Activated CD4-positive, alpha-beta T cell treated with anti-CD3 and anti-CD28 coated beads for 36 hours (primary cell): ENCODE measurements around the gene KRTAP4-8. TPM values are rescaled to one million over a fixed set of nuclear protein-coding genes. Genes with fewer than 3 reads are reported as not detected.
"Not testable (repeated sequence)": the region's sequence is repeated elsewhere in the genome, so short reads cannot be mapped to it uniquely, and the experiment has no call there.

Experiments
- ATAC-seq: fragments of 200-7000 bp; cut with Tn5 transposase; one replicate; pipeline ENCODE4 v1.10.0; 2021; ENCODE audit warnings: mild to moderate bottlenecking, moderate library complexity
- CTCF ChIA-PET: fragments of 350-600 bp; sonication (Branson Sonifier 250); formaldehyde crosslinking; loops from one replicate; lab custom pipeline; 2021; ENCODE audit warnings: antibody characterized with exemption; lab: Charles Lee
- POLR2A ChIA-PET: fragments of 350-600 bp; sonication (Branson Sonifier 250); formaldehyde crosslinking; loops from one replicate; lab custom pipeline; 2021; ENCODE audit warnings: antibody characterized with exemption, inconsistent platforms; lab: Charles Lee
- DNase-seq: peaks from one replicate; pipeline ENCODE4 v3.0.0-alpha.2; 2020
- H3K27ac Mint-ChIP-seq: one replicate; pipeline ENCODE4 v1.8.0; 2021; ENCODE audit warnings: mixed read lengths
- H3K27me3 Mint-ChIP-seq: one replicate; pipeline ENCODE4 v1.8.0; 2021; ENCODE audit warnings: mixed read lengths
- H3K36me3 Mint-ChIP-seq: one replicate; pipeline ENCODE4 v1.8.0; 2021; ENCODE audit warnings: low read depth, mixed read lengths
- H3K4me1 Mint-ChIP-seq: one replicate; pipeline ENCODE4 v1.8.0; 2021; ENCODE audit warnings: mixed read lengths
- H3K4me3 Mint-ChIP-seq: one replicate; pipeline ENCODE4 v1.8.0; 2021; ENCODE audit warnings: mild to moderate bottlenecking, moderate library complexity, mixed read lengths
- H3K9me3 Mint-ChIP-seq: one replicate; pipeline ENCODE4 v1.8.0; 2021; ENCODE audit warnings: low read depth, mixed read lengths
- intact Hi-C, 2 experiments: fragments of 100-400 bp; cut with DNase I in 1 of 2; cut with micrococcal nuclease in 1 of 2; formaldehyde crosslinking; loops; one replicate each; pipeline versions ENCODE4 v1.14.2 to v1.15.1; 2022 to 2024; cut with DNase I, micrococcal nuclease
- total RNA-seq, 2 experiments: library from RNA; stranded (reverse); gene quantifications; one replicate each; pipeline ENCODE4 v1.2.3, GENCODE V29; 2021

Gene KRTAP4-8
- total RNA-seq, 2 experiments from 2014 or later = not detected

DNA sequence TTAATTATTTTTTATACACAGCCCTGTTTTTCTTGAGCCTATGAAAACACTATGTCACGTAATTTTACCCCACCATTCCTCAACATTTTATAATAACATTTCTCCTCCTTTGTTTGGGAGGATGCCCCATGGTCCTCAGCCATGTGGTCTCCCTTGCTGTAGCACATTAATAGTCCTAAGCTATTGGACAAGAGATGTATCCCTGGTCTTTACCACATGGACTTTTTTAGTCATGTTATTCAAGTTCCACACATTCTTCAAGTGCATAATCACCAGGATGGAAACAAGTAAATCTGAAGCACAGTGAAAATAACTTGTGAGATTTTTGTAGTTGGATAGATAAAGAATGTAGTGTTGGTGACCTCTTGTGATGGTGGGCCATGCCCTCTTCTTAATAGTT is 36.0 kb downstream of the KRTAP4-8 start:
- DNase-seq = no peak
- H3K27ac Mint-ChIP-seq = no peak overlapping the region
- H3K4me3 Mint-ChIP-seq = no peak overlapping the region
- intact Hi-C loops = no loop called here
- H3K36me3 Mint-ChIP-seq = no peaks in the 10 kb centered on the region
- ATAC-seq = no peak
- ChIA-PET CTCF (no interaction called here), POLR2A (no interaction called here)
- H3K27me3 Mint-ChIP-seq = peaks cover 23% of the 10 kb centered on the region
- H3K9me3 Mint-ChIP-seq = peaks cover 4% of the 10 kb centered on the region
- H3K4me1 Mint-ChIP-seq = no peaks in the 10 kb centered on the region

GRCh38 chr17:41060052-41060604 is 37.8 kb downstream of the KRTAP4-8 start, which contains the start of gene KRTAP2-3:
KRTAP2-3 (minus strand) TSS chr17:41060114; CDS start chr17:41060050, 64 bp downstream.
- ChIA-PET CTCF (no interaction called here), POLR2A (no interaction called here)
- DNase-seq (no peak), ATAC-seq (no peak)
- Mint-ChIP-seq H3K27me3 (peaks cover 26% of the 10 kb centered on the region), H3K27ac (no peak within 1 kb of the TSS), H3K4me1 (no peaks in the 10 kb centered on the region), H3K9me3 (peaks cover 4% of the 10 kb centered on the region), H3K4me3 (no peak within 1 kb of the TSS), H3K36me3 (no peaks in the 10 kb centered on the region)
- intact Hi-C loops = no loop called here

DNA sequence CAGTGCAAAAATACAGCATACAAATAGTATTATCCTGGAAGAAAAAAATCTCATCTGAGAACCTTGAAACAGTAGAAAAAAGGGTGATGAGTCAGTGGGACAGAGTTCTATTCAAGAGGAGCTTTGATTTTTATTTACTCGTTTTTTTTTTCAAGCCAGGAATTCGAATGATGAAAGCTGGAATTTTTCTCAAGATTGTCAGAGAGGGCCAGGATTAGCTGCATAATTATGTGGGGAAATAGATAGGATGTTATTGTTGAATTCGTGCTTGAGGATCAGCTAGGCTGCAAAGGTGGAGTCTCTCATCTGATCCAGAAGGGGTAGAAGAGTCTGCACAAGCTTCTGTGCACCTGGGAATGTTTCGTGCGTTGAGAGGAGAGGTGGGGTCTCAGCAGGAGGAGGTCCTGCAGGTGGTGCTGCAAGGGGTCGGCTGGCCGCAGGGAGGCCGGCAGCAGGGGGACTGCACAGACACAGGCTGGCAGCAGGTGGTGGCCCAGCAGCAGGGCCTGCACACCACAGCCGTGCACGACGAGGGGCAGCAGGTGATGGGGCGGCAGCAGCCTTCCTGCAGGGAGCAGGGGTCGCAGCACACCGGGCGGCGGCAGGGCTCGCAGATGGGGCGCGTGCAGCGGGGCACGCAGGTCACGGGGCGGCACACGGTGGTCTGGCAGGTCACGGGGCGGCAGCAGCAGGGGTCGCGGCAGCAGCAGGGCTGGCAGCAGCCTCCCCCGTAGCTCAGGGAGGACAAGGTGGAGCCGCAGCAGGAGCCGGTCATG is 38.5 kb downstream of the KRTAP4-8 start:
- intact Hi-C loops, DNase-seq, H3K4me1 Mint-ChIP-seq, H3K27ac Mint-ChIP-seq, ATAC-seq, H3K36me3 Mint-ChIP-seq, POLR2A ChIA-PET, H3K4me3 Mint-ChIP-seq, H3K9me3 Mint-ChIP-seq: not testable (repeated sequence)
- CTCF ChIA-PET = interaction anchor here (0.6 kb wide), 1 partner anchor 373 kb away, joined by 3 read pairs; no protein-coding TSS in a partner anchor
- H3K27me3 Mint-ChIP-seq = peaks cover 26% of the 10 kb centered on the region

DNA sequence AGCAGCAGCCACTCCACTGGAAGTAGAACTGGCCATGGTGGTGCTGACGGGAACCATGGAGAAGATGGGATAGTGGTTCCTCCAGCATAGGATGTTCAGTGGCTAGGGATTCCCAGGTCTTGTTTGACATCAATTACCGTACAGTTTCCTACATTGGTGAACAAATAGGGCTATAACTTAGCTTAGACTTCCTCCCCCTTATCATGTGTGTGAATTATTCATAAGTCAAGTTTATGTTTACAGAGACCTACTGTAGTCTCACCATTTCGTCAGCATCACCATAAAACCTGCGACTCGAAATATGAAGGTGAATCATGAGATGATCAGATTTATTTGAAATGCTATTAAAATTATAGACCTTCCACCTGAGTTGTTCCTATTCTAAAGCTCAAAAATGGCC is 39.2 kb downstream of the KRTAP4-8 start:
- intact Hi-C loops = no loop called here
- ATAC-seq (no peak), DNase-seq (no peak)
- H3K27me3 Mint-ChIP-seq = peaks cover 26% of the 10 kb centered on the region
- peaks cover 4% of the 10 kb centered on the region for H3K9me3 Mint-ChIP-seq
- CTCF ChIA-PET = interaction anchor here (0.6 kb wide), 2 partner anchors 296 to 374 kb away, joined by 3 read pairs; no protein-coding TSS in a partner anchor
- H3K36me3 Mint-ChIP-seq = no peaks in the 10 kb centered on the region
- H3K4me1 Mint-ChIP-seq = no peaks in the 10 kb centered on the region
- H3K4me3 Mint-ChIP-seq = no peak overlapping the region
- H3K27ac Mint-ChIP-seq = no peak overlapping the region
- POLR2A ChIA-PET = no interaction called here

DNA sequence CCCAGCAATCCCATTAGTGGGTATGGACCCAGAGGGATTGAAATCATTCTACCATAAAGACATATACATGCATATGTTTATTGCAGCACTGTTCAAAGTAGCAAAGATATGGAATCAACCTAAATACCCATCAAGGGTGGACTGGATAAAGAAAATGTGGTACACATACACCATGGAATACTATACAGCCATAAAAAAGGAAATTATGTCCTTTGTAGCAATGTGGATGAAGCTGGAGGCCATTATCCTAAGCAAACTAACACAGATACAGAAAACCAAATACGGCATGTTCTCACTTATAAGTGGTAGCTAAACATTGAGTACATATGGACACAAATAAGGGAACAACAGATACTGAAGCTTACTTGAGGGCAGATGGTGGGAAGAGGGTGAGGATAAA is 40.4 kb downstream of the KRTAP4-8 start:
- Mint-ChIP-seq H3K36me3 (no peaks in the 10 kb centered on the region), H3K27ac (no peak overlapping the region), H3K9me3 (peaks cover 4% of the 10 kb centered on the region), H3K4me1 (no peaks in the 10 kb centered on the region), H3K4me3 (no peak overlapping the region), H3K27me3 (peaks cover 26% of the 10 kb centered on the region)
- CTCF ChIA-PET = interaction anchor here (0.6 kb wide), 1 partner anchor 51 kb away, joined by 3 read pairs; no protein-coding TSS in a partner anchor
- POLR2A ChIA-PET = no interaction called here
- no peak for DNase-seq
- intact Hi-C loops = no loop called here
- ATAC-seq = no peak

DNA sequence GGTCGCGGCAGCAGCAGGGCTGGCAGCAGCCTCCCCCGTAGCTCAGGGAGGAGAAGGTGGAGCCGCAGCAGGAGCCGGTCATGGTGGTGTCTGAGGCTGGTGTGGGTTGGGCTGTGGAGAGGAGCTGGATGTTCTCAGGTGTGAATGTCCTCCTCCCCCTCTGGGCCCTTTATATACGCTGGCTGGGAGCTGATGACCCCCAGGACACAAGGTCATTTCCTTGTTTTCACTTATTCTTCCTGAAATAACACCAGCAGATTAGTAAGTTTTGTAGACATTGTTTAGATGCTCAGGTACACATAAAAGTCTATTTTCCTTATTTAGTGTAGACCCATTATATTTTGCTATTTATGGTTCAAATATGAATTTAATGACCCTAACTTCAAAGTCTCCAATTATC is 42.8 kb downstream of the KRTAP4-8 start, which contains the start of gene KRTAP2-2:
KRTAP2-2 (minus strand) TSS at position 101 of the 400 bp plus-strand sequence; CDS start at position 82, 19 bp downstream.
- ATAC-seq, H3K27ac Mint-ChIP-seq, POLR2A ChIA-PET, H3K36me3 Mint-ChIP-seq, H3K4me1 Mint-ChIP-seq, DNase-seq, H3K9me3 Mint-ChIP-seq, H3K4me3 Mint-ChIP-seq, intact Hi-C loops: not testable (repeated sequence)
- CTCF ChIA-PET = interaction anchor here (0.6 kb wide), 1 partner anchor 614 kb away, joined by 3 read pairs; no protein-coding TSS in a partner anchor
- peaks cover 20% of the 10 kb centered on the region for H3K27me3 Mint-ChIP-seq

- POLR2A ChIA-PET, H3K4me3 Mint-ChIP-seq, DNase-seq, CTCF ChIA-PET, H3K27ac Mint-ChIP-seq, H3K4me1 Mint-ChIP-seq, ATAC-seq, H3K36me3 Mint-ChIP-seq, intact Hi-C loops, H3K9me3 Mint-ChIP-seq: not testable (repeated sequence)
- peaks cover 19% of the 10 kb centered on the region for H3K27me3 Mint-ChIP-seq
Measured at GRCh38 chr17:41054556-41054955, 43.4 kb downstream of the KRTAP4-8 start.

- no peak overlapping the region for H3K4me3 Mint-ChIP-seq
- intact Hi-C loops = no loop called here
- H3K36me3 Mint-ChIP-seq = no peaks in the 10 kb centered on the region
- H3K4me1 Mint-ChIP-seq = no peaks in the 10 kb centered on the region
- peaks cover 15% of the 10 kb centered on the region for H3K27me3 Mint-ChIP-seq
- no peak overlapping the region for H3K27ac Mint-ChIP-seq
- ChIA-PET POLR2A (no interaction called here), CTCF (no interaction called here)
- DNase-seq (no peak), ATAC-seq (no peak)
- H3K9me3 Mint-ChIP-seq = peaks cover 4% of the 10 kb centered on the region
Measured at GRCh38 chr17:41054025-41054424, 43.9 kb downstream of the KRTAP4-8 start.

DNA sequence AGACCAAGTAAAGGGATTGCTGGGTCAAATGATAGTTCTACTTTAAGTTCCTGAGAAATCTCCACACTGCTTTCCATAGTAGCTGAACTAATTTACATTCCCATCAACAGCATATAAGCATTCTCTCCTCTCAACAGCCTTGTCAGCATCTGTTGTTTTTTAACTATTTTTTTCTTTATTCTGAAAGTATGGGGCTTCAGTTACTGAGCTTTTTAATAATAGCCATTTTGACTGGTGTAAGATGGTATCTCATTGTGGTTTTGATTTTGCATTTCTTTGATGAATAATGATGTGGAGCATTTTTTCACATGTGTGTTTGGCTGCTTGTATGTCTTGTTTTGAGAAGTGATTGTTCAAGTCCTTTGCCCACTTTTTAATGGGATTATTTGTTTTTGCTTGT is 45.4 kb downstream of the KRTAP4-8 start:
- H3K4me3 Mint-ChIP-seq = no peak overlapping the region
- CTCF ChIA-PET = no interaction called here
- intact Hi-C loops = no loop called here
- H3K9me3 Mint-ChIP-seq = peaks cover 3% of the 10 kb centered on the region
- no peaks in the 10 kb centered on the region for H3K36me3 Mint-ChIP-seq
- H3K27me3 Mint-ChIP-seq = peaks cover 16% of the 10 kb centered on the region
- H3K27ac Mint-ChIP-seq = no peak overlapping the region
- ATAC-seq (no peak), DNase-seq (no peak)
- no peaks in the 10 kb centered on the region for H3K4me1 Mint-ChIP-seq
- POLR2A ChIA-PET = no interaction called here

DNA sequence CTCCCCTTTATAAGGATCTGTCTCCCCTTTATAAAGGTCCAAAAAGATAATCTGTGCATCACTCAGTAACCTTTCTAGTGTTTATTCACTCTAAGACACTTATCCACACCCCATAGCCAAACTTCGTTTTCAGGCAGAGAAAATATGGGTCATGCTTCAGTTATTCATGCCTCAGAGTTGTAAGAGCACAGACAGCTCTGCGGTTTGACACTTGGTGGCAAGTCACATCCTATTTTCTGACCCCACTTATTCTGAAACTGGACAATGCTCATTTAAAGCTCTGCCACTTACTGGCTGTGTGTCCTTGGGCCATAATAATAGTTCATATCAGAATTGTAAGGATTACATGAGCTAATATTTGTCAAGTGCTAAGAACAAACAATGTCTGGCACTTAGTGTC is 48.8 kb downstream of the KRTAP4-8 start:
- no peak overlapping the region for H3K27ac Mint-ChIP-seq
- H3K27me3 Mint-ChIP-seq = peaks cover 21% of the 10 kb centered on the region
- ChIA-PET CTCF (no interaction called here), POLR2A (no interaction called here)
- no peak overlapping the region for H3K4me3 Mint-ChIP-seq
- H3K36me3 Mint-ChIP-seq = no peaks in the 10 kb centered on the region
- no peak for DNase-seq
- ATAC-seq = no peak
- H3K9me3 Mint-ChIP-seq = no peaks in the 10 kb centered on the region
- intact Hi-C loops = no loop called here
- H3K4me1 Mint-ChIP-seq = no peaks in the 10 kb centered on the region

DNA sequence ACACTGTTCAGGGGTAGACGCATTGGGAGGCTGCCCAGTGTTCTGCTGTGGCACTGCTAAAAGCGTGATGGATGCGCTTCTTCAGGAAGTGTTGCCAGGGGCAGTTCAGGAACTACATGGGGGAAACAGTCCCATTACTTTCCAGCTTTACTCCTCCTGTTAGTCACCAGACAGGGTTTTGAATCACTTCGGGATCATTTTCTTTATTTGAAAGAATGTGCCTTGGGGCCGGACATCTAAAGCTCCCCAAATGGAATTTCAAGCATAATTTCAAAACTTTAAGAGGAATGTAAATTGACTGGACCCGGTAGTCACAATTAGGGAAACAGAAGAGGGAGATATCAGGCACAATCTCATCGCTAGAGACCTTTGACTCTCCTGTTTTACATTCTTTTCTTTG is 49.5 kb downstream of the KRTAP4-8 start:
- Mint-ChIP-seq H3K9me3 (peaks cover 4% of the 10 kb centered on the region), H3K36me3 (no peaks in the 10 kb centered on the region), H3K4me1 (no peaks in the 10 kb centered on the region), H3K27me3 (peaks cover 21% of the 10 kb centered on the region), H3K27ac (no peak overlapping the region), H3K4me3 (no peak overlapping the region)
- CTCF ChIA-PET = no interaction called here
- POLR2A ChIA-PET = no interaction called here
- ATAC-seq (no peak), DNase-seq (no peak)
- intact Hi-C loops = no loop called here
